ENCODE measurements around the gene ZNF692.

ZNF692 gene

DNA sequence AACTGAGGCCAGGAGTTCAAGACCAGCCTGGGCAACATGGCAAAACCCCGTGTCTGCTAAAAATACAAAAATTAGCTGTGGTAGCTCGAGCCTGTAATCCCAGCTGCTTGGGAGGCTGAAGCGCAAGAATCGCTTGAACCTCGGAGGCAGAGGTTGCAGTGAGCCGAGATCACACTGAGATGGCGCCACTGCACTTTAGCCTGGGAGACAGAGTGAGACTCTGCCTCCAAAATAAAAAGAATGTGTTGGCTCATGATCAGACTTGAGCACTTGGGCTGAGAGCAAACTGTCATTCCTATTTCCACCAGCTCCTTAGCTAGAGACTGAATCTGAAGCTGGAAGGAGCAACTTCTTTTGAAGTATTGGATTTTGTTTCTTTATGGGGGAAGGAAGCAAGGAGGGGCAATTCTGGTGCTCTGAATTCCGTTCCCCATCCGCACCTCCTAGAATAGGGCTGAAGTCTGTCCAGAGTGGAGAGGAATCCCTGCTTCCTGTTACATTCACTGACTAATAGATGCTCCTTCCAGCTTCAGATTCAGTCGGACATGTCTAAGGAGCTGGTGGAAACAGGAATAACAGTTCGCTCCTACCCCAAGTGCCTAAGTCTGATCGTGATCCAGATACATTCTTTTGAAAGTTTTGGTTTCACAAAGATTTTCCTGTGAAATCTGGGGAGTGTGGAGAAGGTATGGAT, 17.0 kb downstream of the ZNF692 start:
- peak; percentile 76 for TF ChIP-seq CTCF (conservative IDR thresholded peaks at IDR 0.05; ENCODE audit: low read length)
- DNase-seq (ENCODE audit: low read depth) = peak; percentile 80

GRCh38 chr1:248840946-248841345, 17.9 kb downstream of the ZNF692 start:
- peak; percentile 28 for DNase-seq (ENCODE audit: low read depth)
- H3K4me3 ChIP-seq (ENCODE audit: low read length) = no peak overlapping the region

More for the DNA sequence above, 17.0 kb downstream of the ZNF692 start:
- H3K4me3 ChIP-seq (ENCODE audit: low read length) = peak overlapping the region; percentile 2

GRCh38 chr1:248839168-248839555, 19.7 kb downstream of the ZNF692 start:
- peak overlapping the region; percentile 86 for H3K4me3 ChIP-seq (ENCODE audit: low read length)
- TF ChIP-seq CTCF (conservative IDR thresholded peaks at IDR 0.05; ENCODE audit: low read length) = no peak
- DNase-seq (ENCODE audit: low read depth) = no peak

More at GRCh38 chr1:248840946-248841345, 17.9 kb downstream of the ZNF692 start:
- no peak for TF ChIP-seq CTCF (conservative IDR thresholded peaks at IDR 0.05; ENCODE audit: low read length)

DNA sequence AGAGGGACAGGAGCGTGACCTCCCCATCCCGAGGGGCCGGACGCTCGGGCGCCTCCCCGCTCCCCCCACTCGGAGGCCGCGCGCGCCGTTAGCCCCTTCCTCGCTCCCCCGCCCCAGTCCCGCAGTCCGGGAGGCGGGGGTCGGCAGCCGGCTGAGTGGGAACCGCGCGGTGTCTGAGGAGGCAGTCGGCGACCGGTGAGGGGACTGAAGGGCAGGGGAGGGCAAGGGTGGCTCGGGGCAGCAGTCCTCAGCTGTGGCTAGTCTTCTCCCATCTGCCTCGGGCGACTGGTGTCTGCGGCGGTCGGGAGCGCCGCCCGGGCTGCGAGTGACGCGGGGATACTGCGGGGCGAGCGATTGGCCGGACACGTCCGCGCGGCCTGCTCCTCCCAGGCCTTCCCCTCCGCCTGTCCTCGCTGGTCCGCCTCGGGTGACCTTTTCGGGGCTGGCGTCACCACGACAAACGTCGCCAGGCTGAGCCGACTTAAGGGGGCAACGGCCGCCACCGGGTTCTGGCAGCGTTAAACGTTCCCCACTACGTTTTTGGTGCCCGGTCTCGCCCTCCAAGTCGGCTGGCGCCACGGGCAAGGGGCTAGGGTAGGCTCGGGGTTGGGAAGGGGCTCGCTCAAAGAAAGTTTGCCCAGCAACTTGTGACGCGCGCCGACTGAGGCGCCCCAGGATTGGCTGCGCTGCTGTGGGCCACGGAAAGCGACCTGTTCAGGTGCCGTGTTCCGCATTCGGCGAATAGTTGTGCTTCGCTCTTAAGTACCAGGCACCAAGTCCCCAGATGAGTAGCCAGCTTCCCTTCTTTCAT, 20.3 kb downstream of the ZNF692 start:
- TF ChIP-seq CTCF (conservative IDR thresholded peaks at IDR 0.05; ENCODE audit: low read length) = no peak
- peak; percentile 91 for DNase-seq (ENCODE audit: low read depth)
- H3K4me3 ChIP-seq (ENCODE audit: low read length) = peak overlapping the region; percentile 86

DNA sequence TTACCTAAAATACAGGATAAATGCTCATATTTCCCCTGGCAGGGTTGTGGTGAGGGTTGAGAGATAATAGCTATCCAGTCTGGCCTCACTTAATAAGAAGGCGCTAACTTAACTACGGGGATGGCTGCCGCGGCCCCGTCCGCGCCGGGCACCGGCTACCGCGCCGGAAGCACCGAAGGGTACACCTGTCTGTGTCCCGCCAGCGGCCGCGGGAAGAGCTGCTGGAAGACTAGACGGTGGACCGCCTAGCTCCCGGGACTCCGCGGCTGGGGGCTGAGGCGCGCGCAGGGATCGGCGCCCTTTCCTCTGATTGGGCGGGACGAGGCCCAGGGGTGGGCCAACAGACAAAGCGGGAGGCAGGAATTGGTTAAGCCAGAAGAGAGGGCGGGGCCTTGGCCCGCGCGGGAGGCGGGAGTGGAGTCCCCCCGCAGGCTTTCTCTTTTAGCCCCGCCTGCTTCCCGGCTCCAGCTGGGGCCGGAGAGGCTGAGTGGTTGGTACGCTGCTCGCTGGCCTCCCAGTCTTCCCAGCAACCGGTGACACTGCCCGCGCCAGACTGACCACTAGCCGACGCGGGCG, 21.0 kb downstream of the ZNF692 start, which contains the start of gene ZNF672:
Gene ZNF672 (plus strand): TSS at position 444 of the 576 bp plus-strand sequence. CDS start 9,051 bp downstream, outside the sequence.
- no peak for TF ChIP-seq CTCF (conservative IDR thresholded peaks at IDR 0.05; ENCODE audit: low read length)
- peak within 1 kb of the TSS; percentile 86 for H3K4me3 ChIP-seq (ENCODE audit: low read length)
- peak; percentile 98 for DNase-seq (ENCODE audit: low read depth)

- no peak for TF ChIP-seq CTCF (conservative IDR thresholded peaks at IDR 0.05; ENCODE audit: low read length)
- H3K4me3 ChIP-seq (ENCODE audit: low read length) = peak overlapping the region; percentile 73
- no peak for DNase-seq (ENCODE audit: low read depth)
These were observed 21.7 kb downstream of the ZNF692 start for GRCh38 chr1:248837045-248837780.

Data from AG10803 (cell line).